Vagina (tissue), 2 donors: ENCODE data around the gene HTRA2.

Experiments used
- CTCF ChIP-seq, 3 experiments: fragments of 450-650 bp in 2 of 3; fragments of 200-600 bp in 1 of 3; sonication (generic) in 1 of 3; IDR thresholded peaks; one replicate each; pipeline ENCODE4 v1.5.1; 2017 to 2019; ENCODE audit warnings: antibody characterized with exemption in 3 of 3, mild to moderate bottlenecking in 2 of 3, moderate library complexity in 2 of 3
- POLR2A ChIP-seq, 2 donors: fragments of 450-650 bp; IDR thresholded peaks; one replicate each; pipeline ENCODE4 v1.6.1; 2017; ENCODE audit warnings: antibody characterized with exemption in 2 of 2, mild to moderate bottlenecking in 2 of 2, moderate library complexity in 2 of 2

- TF ChIP-seq CTCF (IDR thresholded peaks at IDR 0.05) (no peak), POLR2A (IDR thresholded peaks at IDR 0.05) (no peak)
Measured at GRCh38 chr2:74526649-74527230, 3.0 kb upstream of the HTRA2 start.
